HG02970 (cell line): ENCODE results near the gene PIGV.
"Not testable (repeated sequence)": the region's sequence is repeated elsewhere in the genome, so short reads cannot be mapped to it uniquely, and the experiment has no call there.

Source experiments
- ATAC-seq: cut with Tn5 transposase; IDR thresholded peaks from one replicate; pipeline ENCODE4 v1.9.1; 2021; ENCODE audit warnings: mild to moderate bottlenecking, moderate library complexity, moderate number of reproducible peaks; ENCODE audit not compliant: unreplicated experiment, low FRiP score

Gene PIGV

GRCh38 chr1:26829184-26829911, 41.6 kb downstream of the PIGV start:
- ATAC-seq: no peak

GRCh38 chr1:26831059-26831458, 43.3 kb downstream of the PIGV start:
- ATAC-seq: no peak

GRCh38 chr1:26831546-26832248, 43.9 kb downstream of the PIGV start:
- no peak for ATAC-seq

GRCh38 chr1:26832249-26832960, 44.7 kb downstream of the PIGV start:
- no peak for ATAC-seq

GRCh38 chr1:26833432-26834405, 46.0 kb downstream of the PIGV start:
- ATAC-seq: peak; percentile 64

GRCh38 chr1:26837665-26838064, 49.9 kb downstream of the PIGV start:
- ATAC-seq: not testable (repeated sequence)

- peak; percentile 83 for ATAC-seq
These were observed 51.0 kb downstream of the PIGV start for GRCh38 chr1:26838474-26839338.

- ATAC-seq: no peak
These were observed 51.6 kb downstream of the PIGV start for GRCh38 chr1:26839339-26839722.

- ATAC-seq: no peak
These were observed 52.0 kb downstream of the PIGV start for GRCh38 chr1:26839779-26840178.

- no peak for ATAC-seq
These were observed 56.9 kb downstream of the PIGV start for GRCh38 chr1:26844424-26845196.

GRCh38 chr1:26847826-26848225, 60.1 kb downstream of the PIGV start:
- ATAC-seq: not testable (repeated sequence)
